Keratinocyte (primary cell): ENCODE results near the gene RAB43.

ENCODE experiments used
- EZH2 ChIP-seq: IDR thresholded peaks from one replicate; pipeline ENCODE4 v1.6.1; 2012; ENCODE audit warnings: inconsistent platforms, mild to moderate bottlenecking, low read length, moderate library complexity
- TF ChIP-seq, protein P1 (sequence below), 3 experiments: IDR thresholded peaks in 1 of 3; conservative IDR thresholded peaks in 1 of 3; optimal IDR thresholded peaks in 1 of 3; 2 replicates in 2 of 3; 3 replicates in 1 of 3; pipeline versions ENCODE3 to v1.5.1; 2011; ENCODE audit warnings: low read length in 3 of 3, mild to moderate bottlenecking in 3 of 3, moderate library complexity in 2 of 3, control low read depth in 1 of 3, inconsistent platforms in 1 of 3; ENCODE audit not compliant: insufficient read depth in 2 of 3; ENCODE audit errors: extremely low read depth in 1 of 3

DNA sequence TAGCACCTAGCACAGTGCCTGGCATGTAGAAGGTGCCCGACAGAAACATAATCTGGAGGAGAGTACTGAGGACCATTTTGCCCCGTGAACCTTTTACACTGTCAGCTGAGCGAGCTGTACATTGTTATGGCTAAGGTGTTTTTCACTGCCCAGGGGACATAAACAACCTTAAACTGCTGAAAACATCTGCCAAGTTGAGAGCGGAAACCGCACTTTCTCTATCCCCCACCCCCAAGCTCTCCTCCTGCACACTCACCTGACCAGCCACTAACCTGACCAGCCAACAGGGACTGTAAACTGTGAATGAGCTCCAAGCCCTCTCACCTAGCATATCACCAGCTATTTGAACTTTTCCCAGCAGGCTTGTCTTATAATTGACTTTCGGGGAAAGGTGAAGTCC lies 17.6 kb downstream of the RAB43 start:
- TF ChIP-seq, protein P1, sequence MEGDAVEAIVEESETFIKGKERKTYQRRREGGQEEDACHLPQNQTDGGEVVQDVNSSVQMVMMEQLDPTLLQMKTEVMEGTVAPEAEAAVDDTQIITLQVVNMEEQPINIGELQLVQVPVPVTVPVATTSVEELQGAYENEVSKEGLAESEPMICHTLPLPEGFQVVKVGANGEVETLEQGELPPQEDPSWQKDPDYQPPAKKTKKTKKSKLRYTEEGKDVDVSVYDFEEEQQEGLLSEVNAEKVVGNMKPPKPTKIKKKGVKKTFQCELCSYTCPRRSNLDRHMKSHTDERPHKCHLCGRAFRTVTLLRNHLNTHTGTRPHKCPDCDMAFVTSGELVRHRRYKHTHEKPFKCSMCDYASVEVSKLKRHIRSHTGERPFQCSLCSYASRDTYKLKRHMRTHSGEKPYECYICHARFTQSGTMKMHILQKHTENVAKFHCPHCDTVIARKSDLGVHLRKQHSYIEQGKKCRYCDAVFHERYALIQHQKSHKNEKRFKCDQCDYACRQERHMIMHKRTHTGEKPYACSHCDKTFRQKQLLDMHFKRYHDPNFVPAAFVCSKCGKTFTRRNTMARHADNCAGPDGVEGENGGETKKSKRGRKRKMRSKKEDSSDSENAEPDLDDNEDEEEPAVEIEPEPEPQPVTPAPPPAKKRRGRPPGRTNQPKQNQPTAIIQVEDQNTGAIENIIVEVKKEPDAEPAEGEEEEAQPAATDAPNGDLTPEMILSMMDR (optimal IDR thresholded peaks at IDR 0.05 in 1 of 3, IDR thresholded peaks at IDR 0.05 in 1 of 3, conservative IDR thresholded peaks at IDR 0.05 in 1 of 3; ENCODE audit: extremely low read depth in 1 of 3, insufficient read depth in 2 of 3, low read length in 3 of 3) = no peak
- no peak for TF ChIP-seq EZH2
